GM12878 (cell line): ENCODE measurements around the gene IRF9. TPM values are rescaled to one million over a fixed set of nuclear protein-coding genes. Genes with fewer than 3 reads are reported as not detected.

Experiments used
- ATF2 ChIP-seq: IDR thresholded peaks from 2 replicates; pipeline ENCODE4 v1.6.1; 2012; ENCODE audit warnings: low read length, inconsistent platforms
- BACH1 ChIP-seq: fragments of 450-650 bp; IDR thresholded peaks from 2 replicates; pipeline ENCODE4 v1.6.1; 2017; ENCODE audit warnings: mild to moderate bottlenecking, borderline replicate concordance
- CHD2 ChIP-seq: IDR thresholded peaks from 2 replicates; pipeline ENCODE4 v1.6.1; 2011; ENCODE audit warnings: low read depth, low read length, improper control_type of control experiment, borderline replicate concordance
- CREM ChIP-seq: IDR thresholded peaks from 2 replicates; pipeline ENCODE4 v1.6.1; 2014; ENCODE audit warnings: antibody characterized with exemption, low read depth
- HDGF ChIP-seq: fragments of 450-650 bp; IDR thresholded peaks from 2 replicates; pipeline ENCODE4 v1.6.1; 2016; ENCODE audit warnings: antibody characterized with exemption
- MAX ChIP-seq: IDR thresholded peaks from 2 replicates; pipeline ENCODE4 v1.6.1; 2012; ENCODE audit warnings: low read depth, low read length, improper control_type of control experiment
- MEF2B ChIP-seq: fragments of 450-650 bp; IDR thresholded peaks from 2 replicates; pipeline ENCODE4 v1.6.1; 2018; ENCODE audit warnings: mild to moderate bottlenecking, moderate library complexity; ENCODE audit not compliant: partially characterized antibody, poor library complexity, severe bottlenecking
- NFYB ChIP-seq: IDR thresholded peaks from 2 replicates; pipeline ENCODE4 v1.6.1; 2011; ENCODE audit warnings: low read depth, mild to moderate bottlenecking, low read length, improper control_type of control experiment, moderate library complexity; ENCODE audit not compliant: insufficient read depth
- NKRF ChIP-seq: fragments of 450-650 bp; conservative IDR thresholded peaks from 2 replicates; pipeline ENCODE4 v1.6.1; 2017; ENCODE audit warnings: mild to moderate bottlenecking, moderate library complexity
- PKNOX1 ChIP-seq: fragments of 450-650 bp; IDR thresholded peaks from 2 replicates; pipeline ENCODE4 v1.6.1; 2016; ENCODE audit warnings: mild to moderate bottlenecking
- STAT1 ChIP-seq: fragments of 450-650 bp; conservative IDR thresholded peaks from 2 replicates; pipeline ENCODE4 v1.6.1; 2014; ENCODE audit warnings: antibody characterized with exemption, mild to moderate bottlenecking
- ZBTB40 ChIP-seq: fragments of 450-650 bp; IDR thresholded peaks from 2 replicates; pipeline ENCODE4 v1.6.1; 2016; ENCODE audit warnings: mild to moderate bottlenecking, moderate library complexity, borderline replicate concordance
- ZNF384 ChIP-seq: IDR thresholded peaks from 2 replicates; pipeline ENCODE4 v1.6.1; 2012; ENCODE audit warnings: low read depth, mild to moderate bottlenecking, low read length, improper control_type of control experiment, borderline replicate concordance
- ZNF592 ChIP-seq: fragments of 450-650 bp; IDR thresholded peaks from 2 replicates; pipeline ENCODE4 v1.6.1; 2017; ENCODE audit warnings: mild to moderate bottlenecking, moderate library complexity
- ZSCAN29 ChIP-seq: fragments of 450-650 bp; IDR thresholded peaks from 2 replicates; pipeline ENCODE4 v1.6.1; 2017; ENCODE audit warnings: mild to moderate bottlenecking, moderate library complexity
- polyA plus RNA-seq, 11 experiments: library from polyadenylated mRNA; depleted of rRNA in 4 of 11; unstranded in 6 of 11; stranded (reverse) in 5 of 11; fragments of >200 nt; fragmentation: Nextera tagmentation in 4 of 11; fragmentation: Illumina TruSeq in 1 of 11; extraction: Ambion mirVana in 4 of 11; extraction: Trizol in 1 of 11; gene quantifications; 1 replicate in 1 of 11; 2 replicates in 10 of 11; pipeline versions ENCODE4 v1.2.1 to v1.2.3, GENCODE V29; 2011 to 2016; ENCODE audit warnings: inconsistent platforms in 2 of 11, missing spikeins in 2 of 11, low read depth in 1 of 11
- total RNA-seq, 4 experiments: library from RNA; depleted of rRNA in 3 of 4; stranded (reverse); fragments of >200 nt in 3 of 4; fragmentation: Illumina TruSeq in 1 of 4; extraction: Trizol in 1 of 4; gene quantifications; 2 replicates each; pipeline versions ENCODE4 v1.2.1 to v1.2.3, GENCODE V29; 2013 to 2021

IRF9 gene
- total and polyA plus RNA-seq, 10 of the 15 experiments (the other 5 are each of a cell fraction or from before 2014, with no cell fraction given) = 47.6 to 234 (median 148) TPM

- TF ChIP-seq ZBTB40 = peak; percentile 79; the same call in 1 of the 2 replicates
- TF ChIP-seq CHD2 = peak; percentile 85; the same call in 1 of the 2 replicates
- peak; percentile 20; the same call in 1 of the 2 replicates for TF ChIP-seq BACH1
- TF ChIP-seq PKNOX1 = peak; percentile 93
- TF ChIP-seq ZNF592 = no peak
- no peak for TF ChIP-seq ZNF384
- TF ChIP-seq MEF2B = no peak
- peak; percentile 82 for TF ChIP-seq NKRF
- TF ChIP-seq STAT1 = no peak
- no peak for TF ChIP-seq ZSCAN29
- TF ChIP-seq MAX = peak; percentile 56; the same call in 1 of the 2 replicates
- peak; percentile 47 for TF ChIP-seq CREM
- no peak; the same call in 1 of the 2 replicates for TF ChIP-seq HDGF
- no peak for TF ChIP-seq ATF2
- TF ChIP-seq NFYB = peak; percentile 93
Measured at GRCh38 chr14:24141097-24141880, 19.8 kb upstream of the IRF9 start, which contains the start of gene EMC9 (continued).
